GM18861 (cell line): ENCODE results near the gene SYNJ2.
"Not testable (repeated sequence)": the region's sequence is repeated elsewhere in the genome, so short reads cannot be mapped to it uniquely, and the experiment has no call there.

ENCODE experiments used
- ATAC-seq: cut with Tn5 transposase; IDR thresholded peaks from one replicate; pipeline ENCODE4 v1.9.1; 2021; ENCODE audit not compliant: unreplicated experiment

The SYNJ2 gene, protein sequence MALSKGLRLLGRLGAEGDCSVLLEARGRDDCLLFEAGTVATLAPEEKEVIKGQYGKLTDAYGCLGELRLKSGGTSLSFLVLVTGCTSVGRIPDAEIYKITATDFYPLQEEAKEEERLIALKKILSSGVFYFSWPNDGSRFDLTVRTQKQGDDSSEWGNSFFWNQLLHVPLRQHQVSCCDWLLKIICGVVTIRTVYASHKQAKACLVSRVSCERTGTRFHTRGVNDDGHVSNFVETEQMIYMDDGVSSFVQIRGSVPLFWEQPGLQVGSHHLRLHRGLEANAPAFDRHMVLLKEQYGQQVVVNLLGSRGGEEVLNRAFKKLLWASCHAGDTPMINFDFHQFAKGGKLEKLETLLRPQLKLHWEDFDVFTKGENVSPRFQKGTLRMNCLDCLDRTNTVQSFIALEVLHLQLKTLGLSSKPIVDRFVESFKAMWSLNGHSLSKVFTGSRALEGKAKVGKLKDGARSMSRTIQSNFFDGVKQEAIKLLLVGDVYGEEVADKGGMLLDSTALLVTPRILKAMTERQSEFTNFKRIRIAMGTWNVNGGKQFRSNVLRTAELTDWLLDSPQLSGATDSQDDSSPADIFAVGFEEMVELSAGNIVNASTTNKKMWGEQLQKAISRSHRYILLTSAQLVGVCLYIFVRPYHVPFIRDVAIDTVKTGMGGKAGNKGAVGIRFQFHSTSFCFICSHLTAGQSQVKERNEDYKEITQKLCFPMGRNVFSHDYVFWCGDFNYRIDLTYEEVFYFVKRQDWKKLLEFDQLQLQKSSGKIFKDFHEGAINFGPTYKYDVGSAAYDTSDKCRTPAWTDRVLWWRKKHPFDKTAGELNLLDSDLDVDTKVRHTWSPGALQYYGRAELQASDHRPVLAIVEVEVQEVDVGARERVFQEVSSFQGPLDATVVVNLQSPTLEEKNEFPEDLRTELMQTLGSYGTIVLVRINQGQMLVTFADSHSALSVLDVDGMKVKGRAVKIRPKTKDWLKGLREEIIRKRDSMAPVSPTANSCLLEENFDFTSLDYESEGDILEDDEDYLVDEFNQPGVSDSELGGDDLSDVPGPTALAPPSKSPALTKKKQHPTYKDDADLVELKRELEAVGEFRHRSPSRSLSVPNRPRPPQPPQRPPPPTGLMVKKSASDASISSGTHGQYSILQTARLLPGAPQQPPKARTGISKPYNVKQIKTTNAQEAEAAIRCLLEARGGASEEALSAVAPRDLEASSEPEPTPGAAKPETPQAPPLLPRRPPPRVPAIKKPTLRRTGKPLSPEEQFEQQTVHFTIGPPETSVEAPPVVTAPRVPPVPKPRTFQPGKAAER (N-terminal part only)

DNA sequence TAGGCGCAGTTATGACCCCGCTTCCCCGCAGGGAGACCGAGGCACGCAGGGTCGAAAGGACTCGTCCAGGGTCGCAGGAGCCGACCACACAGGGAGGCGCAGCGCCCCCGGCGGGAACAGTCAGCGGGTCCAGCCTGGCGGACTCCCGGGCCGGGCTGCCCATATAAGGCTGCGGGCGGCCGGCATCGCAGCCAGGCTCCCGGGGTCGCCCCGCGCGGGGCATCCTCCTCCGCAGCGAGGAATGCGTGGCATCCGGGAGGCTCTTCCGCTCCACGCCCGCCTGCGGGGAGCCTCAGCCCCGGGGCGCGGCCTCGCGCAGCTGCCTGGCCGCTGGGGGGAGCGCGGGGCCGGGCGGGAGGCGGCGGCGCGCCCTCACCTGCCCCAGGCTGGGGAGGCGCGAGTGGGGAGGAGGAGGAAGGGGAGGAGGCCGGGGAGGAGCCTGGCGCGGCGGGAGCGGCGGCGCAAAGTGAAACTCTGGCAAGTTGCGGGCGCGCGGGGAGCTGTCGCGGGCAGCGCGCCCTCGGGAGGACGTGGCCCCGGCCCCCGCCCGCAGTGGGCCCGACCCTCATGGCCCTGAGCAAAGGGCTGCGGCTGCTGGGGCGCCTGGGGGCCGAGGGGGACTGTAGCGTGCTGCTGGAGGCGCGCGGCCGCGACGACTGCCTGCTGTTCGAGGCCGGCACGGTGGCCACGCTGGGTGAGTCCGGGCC, at the start of gene SYNJ2:
SYNJ2 (plus strand) TSS at position 469 of the 707 bp plus-strand sequence; CDS start at position 568, 99 bp downstream.
- peak; percentile 78 for ATAC-seq

GRCh38 chr6:157935786-157936185, 45.9 kb upstream of the SYNJ2 start:
- ATAC-seq = no peak

GRCh38 chr6:157937318-157937717, 44.3 kb upstream of the SYNJ2 start:
- no peak for ATAC-seq

DNA sequence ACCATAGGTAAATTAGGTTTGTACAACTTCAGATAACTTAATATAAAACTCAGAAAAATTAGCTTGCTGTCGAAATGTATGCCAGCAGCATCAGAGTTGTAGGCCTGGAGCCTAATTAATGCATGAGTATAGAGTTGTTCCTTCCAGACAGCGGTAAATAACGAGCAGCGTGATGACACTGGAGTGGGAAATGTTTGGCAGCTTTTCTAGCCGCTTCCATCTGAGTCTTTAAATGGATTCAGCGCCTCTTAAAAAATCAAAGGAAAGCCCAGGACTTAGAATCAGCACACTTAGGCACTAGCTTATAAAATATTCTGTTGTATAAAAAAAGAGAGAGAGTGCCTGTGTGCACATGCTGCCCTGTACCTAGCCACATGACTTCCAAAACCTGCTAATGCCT, 43.7 kb upstream of the SYNJ2 start:
- ATAC-seq = no peak

DNA sequence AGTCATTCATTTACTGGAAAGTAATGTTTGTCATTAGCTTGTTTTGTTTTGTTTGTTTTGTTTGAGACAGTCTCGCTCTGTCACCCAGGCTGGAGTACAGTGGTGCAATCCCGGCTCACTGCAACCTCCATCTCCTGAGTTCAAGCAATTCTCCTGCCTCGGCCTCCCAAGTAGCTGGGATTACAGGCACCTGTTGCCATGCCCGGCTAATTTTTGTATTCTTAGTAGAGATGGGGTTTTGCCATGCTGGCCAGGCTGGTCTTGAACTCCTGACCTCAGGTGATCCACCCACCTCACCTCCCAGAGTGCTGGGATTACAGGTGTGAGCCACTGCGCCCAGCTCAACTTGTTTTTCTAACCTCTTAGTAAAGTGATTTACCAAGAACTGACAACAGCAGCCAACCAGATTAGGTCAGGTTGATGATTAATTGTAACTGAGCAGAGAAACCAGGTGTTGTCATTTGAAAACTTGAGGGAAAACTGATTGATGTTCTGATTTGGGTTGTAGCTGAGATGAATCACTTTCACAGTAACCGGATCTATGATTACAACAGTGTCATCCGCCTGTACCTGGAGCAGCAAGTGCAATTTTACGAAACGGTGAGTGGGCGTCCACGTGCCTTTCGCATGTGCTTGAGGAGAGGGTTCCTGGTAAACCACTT, 41.2 kb upstream of the SYNJ2 start:
- ATAC-seq = not testable (repeated sequence)

DNA sequence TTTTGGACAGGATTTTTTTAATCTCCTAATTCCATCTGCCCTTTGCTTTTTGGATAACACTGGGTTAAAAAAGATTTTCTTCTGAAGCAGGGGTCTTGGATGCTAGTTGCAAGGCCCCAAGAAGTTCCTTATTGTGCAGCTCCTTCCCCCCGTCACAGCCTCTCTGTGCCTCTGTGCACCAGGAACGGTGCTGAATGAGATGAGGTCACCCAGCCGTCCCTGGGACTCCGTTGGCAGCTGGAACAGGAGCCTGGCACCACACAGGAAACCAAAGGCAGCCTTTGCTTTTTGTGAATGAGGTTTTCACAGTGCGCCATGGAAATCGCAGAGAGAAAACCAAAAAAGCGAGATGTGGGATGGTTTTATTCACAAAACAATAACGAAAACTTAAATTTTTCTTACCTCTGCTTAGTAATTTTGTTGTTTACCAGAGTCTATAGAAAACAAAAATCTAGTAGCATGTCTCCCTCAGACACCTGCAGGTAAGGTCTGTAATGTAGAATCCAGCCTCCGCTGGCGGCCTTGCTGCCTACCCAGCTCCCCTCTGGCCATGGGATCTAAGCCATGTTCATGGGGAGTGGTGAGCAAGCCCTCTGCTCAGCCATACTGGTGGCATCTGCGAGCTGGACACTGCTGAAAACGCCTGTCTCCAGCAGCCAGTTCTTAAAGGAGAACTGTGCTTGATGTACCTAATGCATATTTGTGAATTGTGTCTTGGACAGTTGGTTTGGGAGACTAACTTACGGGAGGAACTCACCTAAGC, 40.4 kb upstream of the SYNJ2 start:
- ATAC-seq = no peak

DNA sequence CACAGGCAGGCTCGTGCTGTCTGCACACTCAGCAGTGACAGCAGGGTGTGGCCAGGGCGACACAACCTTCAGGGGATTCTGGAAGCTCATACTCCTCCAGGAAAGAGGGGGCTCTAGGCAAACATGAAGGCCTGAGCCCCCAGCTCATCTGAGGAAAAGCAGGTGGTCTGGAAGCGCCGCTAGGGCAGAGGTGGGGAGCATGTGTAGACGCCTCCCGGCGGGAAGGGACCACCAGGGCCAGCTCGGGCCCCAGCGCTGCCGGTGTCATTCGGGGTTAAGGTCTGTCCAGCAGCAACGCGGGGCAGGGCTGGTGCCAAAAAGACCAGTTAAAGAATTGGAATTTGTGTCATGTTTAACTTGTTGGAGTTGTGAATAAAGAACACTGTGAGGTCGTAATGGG, 39.3 kb upstream of the SYNJ2 start:
- ATAC-seq = no peak

DNA sequence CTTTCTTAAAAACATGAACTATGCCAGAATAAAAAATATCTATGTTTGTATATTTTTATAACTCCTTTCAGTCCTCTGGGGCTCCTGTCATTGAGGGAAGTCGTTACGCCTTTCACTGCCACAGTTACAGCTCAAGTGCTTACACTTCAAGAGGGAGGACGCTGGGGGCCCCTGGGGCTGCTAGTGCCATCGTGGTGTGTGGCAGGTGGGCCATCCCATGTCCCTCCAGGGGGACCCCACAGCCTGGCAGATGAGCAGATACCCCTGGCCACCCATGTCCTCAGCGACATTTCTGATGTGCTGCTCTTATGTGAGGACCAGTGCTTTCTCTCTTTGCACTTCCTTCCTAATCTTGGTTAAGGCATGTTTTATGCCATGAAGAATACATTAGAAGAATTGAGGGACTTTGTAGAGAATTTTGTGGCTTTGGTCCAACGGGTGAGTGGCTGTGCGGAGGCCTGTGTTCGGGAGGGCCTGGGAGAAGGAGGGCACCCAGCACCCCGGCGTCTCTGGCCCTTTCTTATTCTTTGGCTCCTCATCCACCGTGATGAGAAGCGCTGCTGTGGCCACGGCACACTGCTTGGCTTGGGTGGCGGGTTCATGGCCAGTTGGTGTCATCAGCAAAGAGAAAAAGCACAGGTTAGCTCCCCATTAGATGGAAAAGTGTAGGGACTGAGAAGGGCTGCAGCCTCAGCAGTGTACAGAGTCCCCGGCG, 38.3 kb upstream of the SYNJ2 start:
- no peak for ATAC-seq

GRCh38 chr6:157943964-157944283, 37.7 kb upstream of the SYNJ2 start:
- no peak for ATAC-seq

DNA sequence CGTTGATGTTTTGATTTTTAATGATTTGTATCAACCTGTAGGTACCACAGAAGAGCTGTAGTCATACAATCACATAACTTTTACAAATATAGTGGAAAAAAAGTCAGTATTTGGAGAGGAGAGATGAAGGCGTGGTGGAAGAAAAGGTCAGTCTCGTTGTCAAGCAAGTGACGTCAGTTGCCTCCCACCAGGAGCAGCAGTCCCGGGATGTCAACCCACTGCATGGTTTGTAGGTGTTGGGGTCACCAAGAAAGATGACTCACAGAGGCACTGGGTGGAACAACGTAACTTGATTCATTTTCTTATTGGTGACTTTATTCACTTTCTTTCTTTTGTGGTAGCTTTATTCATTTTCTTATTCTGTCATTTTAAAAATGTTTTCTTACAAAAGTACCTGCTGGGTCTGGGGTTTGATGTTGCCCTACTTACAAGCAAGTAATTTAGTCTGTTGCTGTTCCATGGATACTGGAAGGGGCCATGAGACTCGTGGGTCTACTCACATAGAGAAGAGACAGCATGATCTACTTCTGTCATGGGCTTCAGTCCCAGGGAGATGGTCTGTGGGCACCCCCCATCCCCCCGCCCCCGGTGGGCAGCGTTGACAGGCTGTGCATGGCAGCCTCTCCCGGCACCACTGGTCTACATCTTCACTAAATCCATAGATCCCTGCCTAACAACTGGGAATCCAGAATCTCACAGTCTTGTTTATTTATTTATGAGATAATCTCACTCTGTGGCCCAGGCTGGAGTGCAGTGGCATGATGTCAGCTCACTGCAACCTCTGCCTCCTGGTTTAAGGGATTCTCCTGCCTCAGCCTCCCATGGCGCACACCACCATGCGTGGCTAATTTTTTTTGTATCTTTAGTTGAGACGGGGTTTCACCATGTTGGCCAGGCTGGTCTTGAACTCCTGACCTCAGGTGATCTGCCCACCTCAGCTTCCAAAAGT, 36.4 kb upstream of the SYNJ2 start:
- ATAC-seq = no peak

- no peak for ATAC-seq
Measured at GRCh38 chr6:157946053-157946617, 35.5 kb upstream of the SYNJ2 start.

DNA sequence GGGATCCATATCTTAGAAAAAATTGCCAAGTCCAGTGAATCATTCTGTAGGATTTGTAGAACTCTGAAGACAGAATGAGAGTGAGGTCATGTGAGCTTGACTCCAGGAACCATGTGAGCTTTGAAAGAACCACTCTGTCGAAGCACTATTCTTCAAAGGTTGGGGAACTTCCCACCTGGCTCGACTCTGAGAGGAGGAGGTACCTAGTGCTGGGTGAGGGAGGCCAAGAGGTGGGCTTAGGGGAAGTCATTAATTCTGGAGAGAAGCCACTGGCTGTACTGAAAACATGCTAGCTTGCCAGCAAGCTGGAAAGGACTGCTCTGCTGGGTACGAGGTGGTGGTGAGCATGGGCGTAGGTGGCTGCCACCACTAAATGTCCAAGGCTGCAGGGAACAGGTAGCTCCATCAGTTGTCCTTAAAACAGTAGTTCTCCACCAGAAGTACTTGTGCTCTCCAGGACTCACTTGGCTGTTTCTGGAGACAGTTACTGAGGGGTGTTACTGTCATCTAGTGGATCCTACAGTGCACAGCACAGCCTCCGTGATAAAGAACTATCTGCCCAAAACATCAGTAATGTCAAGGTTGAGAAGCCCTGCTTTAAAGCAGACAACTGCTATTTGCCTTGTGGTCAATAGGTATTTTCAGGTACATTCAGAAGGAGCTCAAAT, 34.7 kb upstream of the SYNJ2 start:
- ATAC-seq = no peak

- not testable (repeated sequence) for ATAC-seq
Measured at GRCh38 chr6:157950899-157951298, 30.8 kb upstream of the SYNJ2 start.

GRCh38 chr6:157951828-157952227, 29.8 kb upstream of the SYNJ2 start:
- no peak for ATAC-seq

GRCh38 chr6:157952861-157953351, 28.8 kb upstream of the SYNJ2 start:
- no peak for ATAC-seq

DNA sequence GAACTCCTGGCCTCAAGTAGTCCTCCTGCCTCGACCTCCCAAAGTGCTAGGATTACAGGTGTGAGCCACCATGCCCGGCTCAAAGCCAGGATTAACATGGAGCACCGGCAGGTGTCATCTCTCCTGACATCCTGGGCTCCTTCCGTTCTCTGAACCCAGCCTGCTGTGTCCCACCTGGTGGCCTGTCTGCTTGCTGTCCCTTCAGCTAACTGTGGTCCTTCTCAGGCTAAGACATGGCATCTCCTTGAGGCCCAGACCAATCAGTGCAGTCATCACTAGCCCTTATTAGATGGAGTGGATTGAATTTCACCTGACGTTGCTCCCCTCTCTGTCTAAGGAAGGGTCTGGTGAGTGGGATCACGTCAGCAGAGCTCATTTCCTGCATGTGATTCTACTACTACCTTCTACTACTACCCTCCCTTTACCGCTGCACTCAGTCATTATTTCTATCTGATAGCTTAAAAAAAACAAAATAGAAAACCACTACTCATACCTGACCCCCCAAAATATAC, 28.0 kb upstream of the SYNJ2 start:
- no peak for ATAC-seq
